Measurements from ENCODE around the gene TTPAL.
A peak's percentile ranks its signal among the peaks of the same experiment; 100 is the strongest.

TTPAL gene

DNA sequence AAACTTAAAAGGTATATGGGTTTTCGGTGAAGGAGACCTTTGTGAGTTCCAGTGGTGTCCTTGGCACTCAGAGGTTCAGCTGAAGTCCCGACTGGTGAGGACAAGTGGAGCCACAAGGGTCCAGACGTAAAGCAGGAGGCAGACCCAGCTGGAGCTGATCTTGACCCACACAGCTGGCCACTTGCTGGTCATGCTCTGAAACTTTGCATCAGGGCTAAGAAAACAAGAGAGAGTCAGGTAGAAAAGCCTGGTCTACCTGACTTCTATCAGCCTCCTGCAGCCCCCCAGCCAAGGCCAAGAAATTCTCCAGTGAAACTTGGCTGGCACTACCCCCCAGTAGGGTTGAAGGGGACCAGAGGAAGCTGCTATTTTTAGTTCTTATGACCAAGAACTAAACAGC lies 24.5 kb downstream of the TTPAL start:
- DNase-seq = no peak

DNA sequence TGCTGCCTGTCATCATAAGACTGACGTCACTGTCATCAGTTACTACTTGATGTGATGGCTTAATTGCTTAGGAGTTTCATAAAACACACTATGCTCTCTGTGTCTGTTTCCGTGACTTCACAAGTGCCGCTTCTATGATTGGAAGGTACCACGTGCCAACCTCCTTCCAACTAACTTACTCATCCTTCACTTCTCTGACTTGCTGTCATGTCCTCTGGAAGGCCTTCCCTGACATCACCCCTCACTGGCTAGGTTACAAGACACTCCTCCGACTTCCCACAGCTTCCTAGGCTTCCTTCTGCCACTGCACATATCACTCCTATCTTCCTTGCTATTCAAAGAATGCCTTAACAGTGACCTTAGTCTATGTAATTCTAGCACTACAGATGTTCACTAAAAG lies 25.8 kb downstream of the TTPAL start:
- no peak for DNase-seq

DNA sequence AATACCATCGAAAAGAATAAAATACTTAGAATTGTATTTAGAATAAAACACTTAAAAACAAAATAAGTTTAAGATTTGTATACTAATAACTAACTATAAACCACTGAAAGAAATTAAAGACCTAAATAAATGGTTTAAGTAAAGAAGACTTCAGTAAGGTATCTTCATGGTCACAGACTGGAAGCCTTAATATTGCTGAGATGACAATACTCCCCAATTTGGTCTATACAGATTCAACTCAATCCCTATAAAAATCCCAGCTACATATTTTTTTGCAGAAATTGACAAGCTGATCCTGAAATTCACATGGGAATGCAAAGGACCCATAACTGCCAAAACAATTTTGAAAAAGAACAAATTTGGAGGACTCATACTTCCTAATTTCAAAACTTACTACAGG lies 27.3 kb downstream of the TTPAL start:
- no peak for DNase-seq

DNA sequence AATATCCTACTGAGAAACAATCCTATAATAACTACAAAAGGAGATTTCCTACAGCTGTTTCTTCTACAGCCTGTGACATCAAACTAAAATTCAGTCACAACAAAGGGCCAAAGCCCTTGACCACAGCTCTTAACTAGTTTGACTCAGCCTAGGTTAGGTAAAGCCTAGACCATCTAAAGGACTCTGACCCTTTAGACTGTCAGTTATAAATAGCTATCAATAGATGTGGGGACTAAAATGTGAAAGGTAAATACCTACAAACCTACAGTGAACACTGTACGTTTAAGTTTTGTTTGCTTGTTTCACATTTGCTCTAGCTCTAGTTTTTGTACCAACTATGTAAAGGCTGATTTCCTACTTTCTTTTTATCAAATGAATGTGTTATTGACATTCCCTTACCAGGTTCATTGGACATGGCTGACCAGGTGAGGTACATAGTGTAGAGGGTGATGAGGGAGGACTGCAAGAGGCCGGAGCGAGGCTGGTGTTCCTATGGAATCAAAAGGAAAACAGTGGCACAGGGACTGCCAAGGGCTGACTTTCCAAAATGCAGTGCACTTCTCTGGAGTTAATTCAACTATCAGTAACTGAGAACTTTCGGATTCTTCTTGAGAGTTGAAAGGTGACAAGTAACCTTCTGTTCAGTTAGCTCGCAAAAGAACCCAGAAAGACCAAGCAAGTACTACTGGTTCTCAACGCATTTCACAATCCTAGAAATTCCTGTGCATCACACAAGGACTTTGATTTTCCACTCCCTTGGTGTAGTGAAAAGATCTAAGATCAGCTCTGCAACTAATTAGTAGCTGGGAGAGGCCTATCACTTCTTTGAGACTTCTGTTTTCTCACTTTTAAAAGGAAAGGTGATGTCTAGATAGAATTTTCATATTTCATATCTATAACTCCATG lies 29.0 kb downstream of the TTPAL start:
- DNase-seq = no peak

DNA sequence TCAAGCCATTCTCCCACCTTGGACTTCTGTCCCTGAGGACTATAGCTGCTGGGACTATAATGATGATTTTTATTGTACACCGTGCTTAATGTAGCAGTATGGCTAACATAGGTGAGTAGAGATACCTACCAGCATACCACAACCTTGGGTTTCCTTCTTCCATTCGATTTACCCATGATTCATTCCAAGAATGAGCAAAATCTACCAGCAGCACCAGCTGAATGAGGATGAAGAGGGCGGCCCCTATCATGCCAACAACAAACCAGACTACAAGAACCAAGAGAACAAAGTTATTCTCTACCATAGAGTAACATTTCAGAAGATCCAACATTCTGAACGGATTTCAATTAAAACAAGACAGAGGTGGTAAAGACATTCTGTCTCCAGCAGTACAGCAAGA lies 34.1 kb downstream of the TTPAL start:
- DNase-seq = no peak

DNA sequence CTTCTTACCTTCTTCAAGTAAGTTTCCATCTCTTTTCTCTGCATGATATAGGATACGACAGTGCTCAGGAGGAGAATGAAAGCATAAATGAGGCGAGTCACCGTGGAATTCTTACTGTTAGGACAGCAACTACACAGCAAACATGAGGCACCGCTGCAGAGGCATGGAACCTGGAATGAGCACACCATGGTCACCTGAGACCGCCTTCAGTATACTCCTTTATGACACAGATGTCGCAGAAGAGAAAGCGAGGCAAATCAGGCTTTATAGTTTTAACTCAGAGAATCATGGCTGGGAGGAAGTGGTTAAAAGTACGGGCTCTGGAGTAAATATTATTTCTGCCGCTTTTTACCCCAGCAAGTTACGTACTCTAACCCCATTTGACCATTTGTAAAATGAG lies 38.2 kb downstream of the TTPAL start:
- DNase-seq = no peak

DNA sequence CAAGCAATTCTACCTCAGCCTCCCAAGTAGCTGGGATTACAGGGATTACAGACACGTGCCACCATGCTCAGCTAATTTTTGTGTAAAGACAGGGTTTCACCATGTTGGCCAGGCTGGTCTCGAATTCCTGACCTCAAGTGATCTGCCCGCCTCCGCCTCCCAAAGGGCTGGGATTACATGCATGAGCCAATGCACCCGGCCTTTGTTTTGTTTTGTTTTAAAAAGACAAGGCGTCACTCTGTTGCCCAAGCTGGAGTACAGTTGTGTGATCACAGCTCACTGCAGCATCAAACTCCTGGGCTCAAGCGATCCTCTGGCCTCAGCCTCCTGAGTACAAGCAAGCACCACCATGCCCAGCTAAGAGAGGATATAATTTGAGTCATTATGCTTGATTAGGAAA lies 40.8 kb downstream of the TTPAL start:
- DNase-seq = no peak

DNA sequence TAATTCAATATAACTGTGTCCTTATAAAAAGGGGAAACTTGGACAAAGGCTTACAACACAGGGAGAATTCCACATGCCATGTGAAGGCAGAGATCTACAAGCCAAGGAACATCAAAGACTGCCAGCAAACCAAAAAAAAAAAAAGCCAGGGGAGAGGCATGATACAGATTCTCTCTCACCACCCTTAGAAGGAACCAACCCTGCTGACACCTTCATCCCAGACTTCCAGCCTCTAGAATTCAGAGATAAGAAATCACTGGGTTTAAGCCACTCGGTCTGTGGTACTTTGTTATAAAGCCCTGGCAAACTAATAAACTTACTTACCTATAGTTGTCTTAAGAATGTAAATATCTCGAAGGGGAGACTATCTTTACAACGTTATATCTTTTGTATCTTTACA lies 41.8 kb downstream of the TTPAL start:
- no peak for DNase-seq

DNA sequence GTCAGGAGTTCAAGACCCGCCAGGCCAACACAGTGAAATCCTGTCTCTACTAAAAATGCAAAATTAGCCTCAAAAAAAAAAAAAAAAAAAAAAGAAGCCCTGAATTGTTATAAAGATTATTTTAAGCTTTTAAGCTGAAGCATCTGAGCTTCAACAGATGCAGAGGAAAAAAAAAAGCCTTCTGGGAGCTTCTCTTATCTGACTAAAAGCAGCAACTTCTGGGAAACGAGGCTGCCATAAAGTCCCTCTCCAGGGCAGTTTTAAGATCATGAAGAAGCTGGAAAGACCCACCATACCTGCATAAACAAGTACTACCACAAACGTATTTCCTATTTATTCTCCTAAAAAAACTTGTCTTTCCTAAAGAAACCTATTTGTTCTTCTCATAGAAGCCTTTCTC lies 42.6 kb downstream of the TTPAL start:
- DNase-seq = no peak

DNA sequence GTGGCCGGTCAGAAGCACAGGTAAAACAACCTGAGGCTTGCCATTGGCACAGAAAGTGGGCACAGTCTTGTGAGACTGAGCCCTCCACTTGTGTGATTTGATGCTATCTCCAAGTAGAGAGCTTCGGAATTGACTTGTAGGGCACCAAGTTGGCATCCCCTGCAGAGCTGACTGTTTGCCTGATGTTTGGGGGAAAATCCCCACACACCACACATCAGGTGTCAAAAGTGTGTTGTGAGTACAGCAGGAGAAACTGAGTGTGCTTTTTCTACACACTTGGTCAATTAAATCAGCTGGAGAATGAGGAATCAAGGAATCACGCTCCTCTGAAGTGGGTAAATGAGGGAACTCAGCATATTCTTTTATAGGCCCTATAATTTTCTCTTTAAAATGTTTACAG lies 45.2 kb downstream of the TTPAL start:
- no peak for DNase-seq

DNA sequence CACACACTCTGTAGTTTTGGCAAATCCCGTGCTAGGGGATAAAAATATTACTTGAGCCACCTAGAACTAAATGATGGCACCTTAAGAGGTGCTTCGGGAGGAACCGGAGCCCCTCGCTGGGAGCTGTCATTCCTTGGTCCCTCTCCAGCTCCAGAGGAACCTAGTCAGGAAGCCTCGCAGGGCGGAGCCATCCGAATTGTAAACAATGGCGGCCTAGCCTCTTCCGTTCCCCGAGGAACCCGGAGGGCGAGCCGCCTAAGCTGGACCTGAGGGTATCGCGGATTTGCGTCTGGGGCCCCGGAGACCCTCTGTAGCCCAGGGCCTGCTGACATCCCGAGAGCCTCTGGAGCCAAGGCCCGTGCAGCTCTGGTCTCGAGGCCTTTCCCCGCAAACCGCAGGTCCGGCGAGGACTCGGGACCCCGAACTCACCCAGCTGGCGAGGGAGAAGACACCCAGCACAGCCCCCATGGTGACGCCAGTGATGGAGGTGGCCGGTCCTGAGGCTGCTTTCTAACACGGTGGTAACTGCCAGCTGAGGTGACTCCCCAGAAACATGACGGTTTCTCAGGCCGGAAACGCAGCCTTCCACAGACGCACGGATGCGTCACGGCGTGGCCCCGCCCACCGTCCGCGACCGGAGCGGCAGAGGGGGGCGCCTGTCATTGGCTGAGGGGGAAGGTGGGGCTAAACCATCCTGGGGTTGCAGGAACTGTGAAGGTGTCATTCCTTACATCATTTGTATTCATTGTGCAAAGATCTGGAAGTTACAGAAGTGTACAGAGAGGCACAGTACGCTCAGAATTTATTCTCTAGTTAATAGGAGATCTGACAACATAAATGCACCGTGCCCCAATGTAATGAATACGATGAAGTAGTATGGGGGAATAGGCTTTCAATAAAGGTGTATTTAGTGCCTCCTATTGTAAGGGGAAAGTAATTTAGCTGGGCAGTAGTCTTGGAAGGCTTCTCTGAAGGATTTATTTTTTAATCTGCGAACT lies 46.1 kb downstream of the TTPAL start, which contains the start of gene SERINC3:
Gene SERINC3 (minus strand): TSS at position 587 of the 998 bp plus-strand sequence. CDS start 119 bp downstream, at position 468.
- peak; percentile 96 for DNase-seq

DNA sequence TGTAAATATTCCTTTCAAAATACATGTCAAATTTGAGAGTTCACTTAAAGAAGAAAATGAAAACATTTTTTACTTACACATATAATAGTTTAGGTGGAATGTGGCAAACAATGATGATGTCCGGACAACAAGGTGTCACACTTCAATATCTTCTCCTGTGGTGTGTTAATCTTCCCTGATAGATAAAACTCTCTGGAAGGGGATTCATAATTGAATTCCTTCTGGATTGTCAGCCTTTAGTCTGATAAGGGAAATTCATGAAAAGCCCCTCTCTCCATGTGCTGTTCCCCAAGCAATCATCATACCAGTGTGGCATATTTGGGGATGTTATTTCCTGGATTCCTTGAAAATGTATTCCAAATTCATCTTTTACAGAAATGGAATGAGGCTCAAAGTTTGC lies 47.2 kb downstream of the TTPAL start:
- no peak for DNase-seq

DNA sequence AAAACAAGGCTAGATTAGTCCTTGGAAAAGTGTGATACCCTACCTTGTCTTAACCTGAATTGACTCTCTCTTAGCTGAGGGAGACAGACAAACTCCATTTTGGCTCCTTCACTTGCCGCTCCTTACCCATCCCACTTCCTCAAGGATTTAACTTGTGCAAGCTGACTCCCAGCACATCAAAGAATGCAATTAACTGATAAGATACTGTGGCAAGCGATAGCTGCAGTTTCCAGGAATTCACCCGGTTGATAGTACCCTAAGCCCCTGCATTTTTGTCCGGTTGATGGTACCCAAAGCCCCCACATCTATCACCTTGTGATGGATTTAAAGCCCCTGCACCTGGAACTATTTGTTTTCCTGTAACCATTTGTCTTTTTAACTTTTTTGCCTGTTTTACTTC lies 48.1 kb downstream of the TTPAL start:
- DNase-seq = no peak

DNA sequence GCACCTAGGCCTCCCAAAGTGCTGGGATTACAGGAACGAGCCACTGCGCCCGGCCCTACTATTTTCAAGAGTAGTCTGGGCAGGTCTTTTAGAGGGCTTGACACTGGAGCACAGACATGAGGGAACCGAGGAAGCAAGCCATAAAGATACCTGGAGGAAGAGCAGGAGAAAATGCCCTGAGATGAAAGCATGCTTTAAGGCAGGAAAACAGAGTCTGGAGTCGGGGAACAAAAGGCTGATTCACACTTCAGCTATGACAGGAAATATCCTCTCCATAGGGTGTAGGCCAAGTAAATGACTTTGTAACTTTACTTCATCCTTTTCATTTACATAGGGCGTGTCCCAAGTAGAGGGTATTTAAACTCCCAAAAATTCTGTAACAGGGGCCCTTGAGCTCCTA lies 50.5 kb downstream of the TTPAL start:
- DNase-seq = no peak

DNA sequence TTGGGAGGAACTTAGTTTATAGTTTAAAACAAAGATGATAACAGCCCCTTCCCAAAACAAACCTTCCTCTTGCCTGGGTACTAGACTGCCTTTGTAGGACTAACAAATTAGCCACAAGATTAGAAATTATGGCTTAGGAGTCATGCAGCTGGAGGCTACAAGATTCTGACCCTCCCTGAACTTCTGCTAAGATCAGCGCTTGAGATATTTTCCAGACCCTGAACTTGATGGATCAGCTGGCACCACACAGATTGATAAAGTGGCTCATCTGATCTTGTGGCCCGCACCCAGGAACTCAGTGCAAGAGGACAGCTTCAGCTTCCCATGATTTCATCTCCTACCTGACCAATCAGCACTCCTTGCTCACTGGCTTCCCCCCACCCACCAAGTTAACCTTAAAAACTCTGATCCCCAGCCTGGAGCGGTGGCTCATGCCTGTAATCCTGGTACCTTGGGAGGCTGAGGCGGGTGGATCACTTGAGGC lies 52.1 kb downstream of the TTPAL start:
- DNase-seq = no peak

DNA sequence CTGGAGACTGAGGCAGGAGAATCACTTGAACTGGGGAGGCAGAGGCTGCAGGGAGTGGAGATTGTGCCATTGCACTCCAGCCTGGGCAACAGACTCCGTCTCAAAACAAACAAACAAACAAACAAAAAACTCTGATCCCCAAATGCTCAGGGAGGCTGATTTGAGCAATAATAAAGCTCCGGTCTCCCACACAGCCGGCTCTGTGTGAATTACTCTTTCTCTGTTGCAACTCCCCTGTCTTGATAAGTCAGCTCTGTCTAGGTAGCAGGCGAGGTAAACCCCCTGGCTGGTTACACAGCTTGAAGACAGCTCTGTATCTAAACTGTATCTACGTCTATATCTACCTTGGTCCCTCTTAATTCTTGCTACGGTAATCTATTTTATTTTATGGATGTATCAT lies 52.6 kb downstream of the TTPAL start:
- DNase-seq = no peak

DNA sequence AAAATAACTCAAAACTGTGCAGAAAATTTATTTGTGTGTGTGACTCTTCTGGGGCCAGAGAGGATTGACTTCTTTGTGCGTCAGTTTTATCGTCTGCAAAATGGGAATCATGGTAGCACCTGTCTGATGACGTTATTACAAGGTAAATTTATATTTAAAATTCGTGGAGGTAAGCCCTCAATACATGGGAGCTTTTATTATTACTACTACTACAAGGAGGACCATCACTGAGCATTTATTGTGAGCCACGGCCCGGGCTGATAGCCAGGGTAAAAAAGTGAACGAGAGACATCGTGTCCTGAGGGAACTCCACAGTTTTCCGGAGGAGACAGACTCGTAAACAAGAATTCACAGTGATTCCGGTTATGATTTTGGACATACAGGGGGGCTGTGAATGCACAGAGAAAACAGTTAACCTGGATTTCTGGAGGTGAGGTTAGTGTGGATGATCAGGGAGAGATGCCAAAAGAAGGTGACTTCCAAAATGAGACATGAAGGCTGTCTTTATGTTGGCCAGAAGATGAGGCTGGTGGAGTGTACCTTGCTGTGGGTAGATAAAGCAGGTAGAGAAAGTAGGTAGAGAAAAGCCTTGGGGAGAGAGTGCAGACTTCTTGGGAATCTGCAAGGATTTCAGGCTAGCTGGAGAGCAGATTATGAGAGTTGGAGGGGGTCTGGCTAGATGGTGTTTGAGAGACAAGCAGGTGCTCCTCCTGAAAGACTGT lies 56.7 kb downstream of the TTPAL start:
- no peak for DNase-seq

DNA sequence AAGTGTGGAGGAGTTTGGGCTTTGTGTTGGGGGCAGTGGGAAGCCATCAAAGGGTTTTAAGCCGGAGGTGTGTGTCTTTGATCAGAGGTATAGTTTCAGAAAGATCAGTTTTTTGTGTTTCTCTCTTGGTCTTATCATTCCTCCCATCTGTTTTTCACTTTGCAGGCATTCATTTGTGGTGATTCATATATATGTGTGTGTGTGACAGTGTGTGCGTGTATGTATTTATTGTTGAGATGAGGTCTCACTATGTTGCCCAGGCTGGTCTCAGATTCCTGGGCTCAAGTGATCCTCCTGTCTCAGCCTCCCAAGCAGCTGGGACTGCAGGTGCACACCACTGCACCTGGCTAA lies 57.3 kb downstream of the TTPAL start:
- no peak for DNase-seq

DNA sequence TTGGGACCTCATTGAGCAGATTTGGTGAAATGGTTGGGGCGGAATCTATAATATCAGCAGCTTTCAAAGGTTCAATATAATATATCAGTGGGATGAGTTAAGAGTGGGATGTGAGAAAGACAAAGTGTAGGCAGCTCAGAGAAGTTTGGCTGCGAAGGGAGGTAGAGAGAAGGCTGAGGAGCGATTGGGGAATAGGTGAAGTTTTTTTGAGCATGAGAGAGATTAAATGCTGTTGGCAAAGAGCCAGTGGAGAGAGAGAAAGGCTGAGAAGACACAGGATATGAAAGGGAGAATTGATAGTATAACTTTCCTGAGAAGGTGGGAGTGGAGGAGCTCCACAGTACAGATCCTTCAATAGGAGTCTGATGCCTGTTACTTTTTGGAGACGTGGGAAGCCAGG lies 58.3 kb downstream of the TTPAL start:
- DNase-seq = no peak

DNA sequence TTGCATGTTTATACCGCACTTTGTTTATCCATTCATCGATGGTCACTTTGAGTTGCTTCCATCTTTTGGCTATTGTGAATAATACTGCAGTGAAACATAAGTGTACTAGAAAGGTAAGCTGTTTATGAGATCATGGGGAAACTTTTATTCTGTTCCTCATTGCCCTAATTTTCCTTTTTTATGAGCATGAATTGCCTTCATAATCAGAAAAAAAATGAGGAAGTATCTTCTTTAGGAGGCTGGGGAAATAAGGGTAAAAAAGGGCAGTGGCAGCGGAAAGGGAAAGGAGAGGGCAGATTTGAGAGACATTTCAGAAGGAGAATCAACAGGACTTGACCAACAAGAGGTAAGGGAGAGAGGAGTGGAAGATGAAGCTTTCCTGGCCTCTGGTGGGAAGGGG lies 60.5 kb downstream of the TTPAL start:
- no peak for DNase-seq

DNA sequence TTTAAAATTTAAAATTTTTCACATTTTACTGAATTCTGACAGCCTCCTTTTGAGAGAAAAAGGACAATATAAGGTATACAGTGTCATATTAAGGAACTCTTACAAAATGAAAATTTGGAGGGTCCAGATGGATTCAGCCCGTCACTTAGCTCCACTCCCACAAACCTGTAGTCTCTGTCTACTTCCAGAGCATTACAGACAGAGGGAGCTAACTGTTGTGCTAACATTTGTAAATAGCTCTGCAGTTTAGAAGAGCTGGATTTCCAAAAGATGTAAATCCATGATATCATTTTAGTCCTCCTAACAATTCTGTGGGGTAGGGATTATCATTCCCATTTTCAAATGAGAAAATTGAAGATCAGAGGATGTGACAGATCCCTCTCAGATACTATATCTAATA lies 62.3 kb downstream of the TTPAL start:
- DNase-seq = no peak

DNA sequence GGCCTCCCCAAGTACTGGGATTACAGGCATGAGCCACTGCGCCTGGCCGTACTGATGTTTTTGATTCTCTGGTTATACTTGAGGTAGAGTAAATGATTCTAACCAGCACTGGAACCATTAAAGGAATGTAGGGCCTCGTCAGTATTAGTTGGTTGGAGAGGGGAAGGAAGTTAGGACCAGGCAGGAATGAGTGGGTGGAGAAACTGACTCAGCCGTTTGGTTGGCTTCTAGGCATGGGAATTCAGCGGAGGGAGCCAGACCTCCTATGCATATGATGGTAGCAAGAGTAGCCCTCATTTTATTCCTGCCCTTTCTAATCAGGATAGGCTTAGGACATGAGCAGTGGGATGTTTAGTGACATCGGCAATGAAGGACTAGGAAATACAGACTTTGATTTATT lies 65.2 kb downstream of the TTPAL start:
- DNase-seq = no peak

DNA sequence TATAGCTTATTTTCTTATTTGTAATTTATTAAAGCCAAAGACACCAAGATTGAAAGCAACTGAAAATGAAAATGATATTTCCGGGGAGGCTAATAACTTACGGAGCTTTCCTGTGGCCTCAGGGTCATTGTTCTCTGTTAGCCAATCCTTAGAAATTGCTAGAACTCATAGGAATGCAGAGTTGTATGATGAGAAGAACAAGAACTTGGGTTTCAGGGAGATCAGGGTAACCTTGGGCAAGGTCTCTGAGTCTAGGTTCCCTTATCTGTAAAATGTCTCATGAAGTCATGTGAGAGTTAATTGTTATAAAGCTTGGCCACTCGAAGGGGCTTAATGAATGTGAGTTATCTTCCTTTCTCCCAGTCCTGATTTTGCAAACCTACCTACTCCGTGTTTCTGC lies 66.3 kb downstream of the TTPAL start:
- DNase-seq = no peak
